AG09319 (cell line): ENCODE results near the gene YWHAB.

Experiments used
- DNase-seq: peaks from one replicate; pipeline ENCODE4 v3.0.0-alpha.2; 2010; ENCODE audit warnings: low read depth; ENCODE audit errors: extremely low read depth
- CTCF ChIP-seq: IDR thresholded peaks from 2 replicates; pipeline ENCODE4 v1.5.1; 2011; ENCODE audit warnings: low read depth, mild to moderate bottlenecking, inconsistent platforms, low read length, moderate library complexity

The YWHAB gene

GRCh38 chr20:44918342-44918741 is 32.8 kb downstream of the YWHAB start:
- no peak for TF ChIP-seq CTCF
- DNase-seq: no peak

GRCh38 chr20:44918761-44919160 is 33.3 kb downstream of the YWHAB start:
- DNase-seq: no peak
- TF ChIP-seq CTCF: no peak

- no peak for DNase-seq
- no peak for TF ChIP-seq CTCF
Observed at GRCh38 chr20:44921447-44921846, 35.9 kb downstream of the YWHAB start.

- TF ChIP-seq CTCF: no peak
- no peak for DNase-seq
Observed at GRCh38 chr20:44924541-44924940, 39.0 kb downstream of the YWHAB start.

GRCh38 chr20:44928595-44928994 is 43.1 kb downstream of the YWHAB start:
- no peak for TF ChIP-seq CTCF
- DNase-seq: no peak

- no peak for DNase-seq
- TF ChIP-seq CTCF: no peak
Observed at GRCh38 chr20:44930517-44931168, 45.1 kb downstream of the YWHAB start.

GRCh38 chr20:44931911-44932310 is 46.4 kb downstream of the YWHAB start:
- no peak for DNase-seq
- TF ChIP-seq CTCF: no peak
